Pancreas (tissue), 10 donors: Measurements from ENCODE around the gene SLC12A3. TPM values are rescaled to one million over a fixed set of nuclear protein-coding genes. Genes with fewer than 3 reads are reported as not detected.

Source experiments
- ATAC-seq, 4 donors: fragments of 200-7000 bp; cut with Tn5 transposase; one replicate each; pipeline versions ENCODE4 v1.8.0 to v1.9.1; 2020; ENCODE audit warnings: mild to moderate bottlenecking in 4 of 4, moderate library complexity in 4 of 4
- DNase-seq, 6 donors: peaks; one replicate each; pipeline ENCODE4 v3.0.0-alpha.2; 2020
- FAIRE-seq: peaks from 2 replicates; lab custom pipeline; 2012; peaks lifted over from hg19 to GRCh38; lab: Jason Lieb, UNC
- H3K27ac ChIP-seq, 4 donors: fragments of 200-600 bp; sonication (generic); 1 replicate in 3 of 4; 2 replicates in 1 of 4; pipeline versions ENCODE4 v1.5.0 to v1.8.0; 2020
- H3K27me3 ChIP-seq, 4 donors: fragments of 200-600 bp; one replicate each; pipeline ENCODE4 v1.8.0; 2021
- H3K36me3 ChIP-seq, 3 donors: fragments of 200-600 bp; sonication (generic) in 1 of 3; one replicate each; pipeline versions ENCODE4 v1.5.0 to v1.8.0; 2020 to 2021
- H3K4me1 ChIP-seq, 3 donors: fragments of 200-600 bp; one replicate each; pipeline ENCODE4 v1.8.0; 2021
- H3K4me3 ChIP-seq, 4 donors: fragments of 200-600 bp; sonication (generic) in 2 of 4; one replicate each; pipeline versions ENCODE4 v1.5.0 to v1.8.0; 2020 to 2021
- H3K9me3 ChIP-seq, 4 donors: fragments of 200-600 bp; one replicate each; pipeline ENCODE4 v1.8.0; 2021
- CTCF ChIP-seq, 4 donors: fragments of 200-600 bp; sonication (generic) in 3 of 4; IDR thresholded peaks; one replicate each; pipeline versions ENCODE4 v1.5.0 to v1.8.0; 2021; ENCODE audit warnings: antibody characterized with exemption in 4 of 4
- WGBS, 2 donors: extraction: QIAGEN DNeasy Blood & Tissue Kit; methylation state at CpG; one replicate each; pipeline ENCODE4 v1.1.7; 2013; 5-methylcytosine and 5-hydroxymethylcytosine counted together
- intact Hi-C, 3 donors: fragments of 100-400 bp; cut with DNase I; formaldehyde crosslinking; loops; one replicate each; pipeline versions ENCODE4 v1.11.1 to v1.14.2; 2022
- polyA plus RNA-seq, 2 donors: library from polyadenylated mRNA; stranded (reverse); fragments of 200-250 nt; gene quantifications; one replicate each; pipeline ENCODE4 v1.2.3, GENCODE V29; 2013
- total RNA-seq, 6 donors: library from RNA; stranded (reverse); fragmentation: NEBNext Ultra II Directional in 4 of 6; extraction: Animal tissue kit (Norgen Biotek cat#: 25700) in 4 of 6; gene quantifications; one replicate each; pipeline versions ENCODE4 v1.2.1 to v1.2.4, GENCODE V29; 2021 to 2023
- donor health status: healthy with polysubstance abuse.
- donor health status: DM: no; HTN: no; CAD: no; lungs with moderate emphysema.
- donor health status: DM: no; HTN: no; CAD: no.
- donor health status: control.
- donor health status: control.
- donor health status: Bipolar disorder and iron deficiency.
- donor health status: DM: yes; HTN: yes; CAD: no.
- donor health status: DM: no; HTN: no; CAD: no.
- donor health status: DM: no; HTN: no; CAD: no.
- donor health status: DM: yes; HTN: yes; CAD: no.

The SLC12A3 gene
- total and polyA plus RNA-seq, 8 donors: 0.04 to 0.12 (median 0.06) TPM; not detected in 1

- WGBS, 2 donors: 22 to 27% methylated on average over 2 of the region's 2 CpGs
- no peak for TF ChIP-seq CTCF (IDR thresholded peaks at IDR 0.05)
- no peak overlapping the region for H3K4me3 ChIP-seq
- no peaks in the 10 kb centered on the region for H3K27me3 ChIP-seq
- H3K9me3 ChIP-seq: no peaks in the 10 kb centered on the region
- peak overlapping the region; percentile 14 to 65 (median 50) for H3K27ac ChIP-seq
- intact Hi-C loops: no loop called here
- peaks cover 11 to 51% (median 48%) of the 10 kb centered on the region in 3 donors for H3K36me3 ChIP-seq
- FAIRE-seq (no peak), DNase-seq (peak in 3 of 6 donors; percentile 57 to 69 (median 68)), ATAC-seq (peak; percentile 5 to 25 (median 20))
- peaks cover 22 to 46% (median 25%) of the 10 kb centered on the region in 3 donors for H3K4me1 ChIP-seq
These were observed 80.2 kb downstream of the SLC12A3 start for GRCh38 chr16:56944954-56945839.

- no peaks in the 10 kb centered on the region for H3K27me3 ChIP-seq
- no peak for TF ChIP-seq CTCF (IDR thresholded peaks at IDR 0.05)
- H3K4me3 ChIP-seq: no peak overlapping the region
- no peaks in the 10 kb centered on the region for H3K9me3 ChIP-seq
- peaks cover 7 to 43% (median 40%) of the 10 kb centered on the region in 3 donors for H3K36me3 ChIP-seq
- peak; percentile 6 to 31 (median 18) for ATAC-seq
- FAIRE-seq: no peak
- no peak for DNase-seq
- intact Hi-C loops: no loop called here
- peaks cover 22 to 39% (median 23%) of the 10 kb centered on the region in 3 donors for H3K4me1 ChIP-seq
- 28 to 31% methylated on average over 12 of the region's 12 CpGs for WGBS, 2 donors
- H3K27ac ChIP-seq: peak overlapping the region; percentile 17 to 51 (median 38)
These were observed 81.0 kb downstream of the SLC12A3 start for GRCh38 chr16:56945847-56946527.

- no peak for FAIRE-seq
- TF ChIP-seq CTCF (IDR thresholded peaks at IDR 0.05): no peak
- 37 to 43% methylated on average over 10 of the region's 10 CpGs for WGBS, 2 donors
- Histone ChIP-seq H3K36me3 (peaks cover 3 to 33% (median 31%) of the 10 kb centered on the region in 3 donors), H3K27ac (peak overlapping the region in 3 of 4 donors; percentile 17 to 51 (median 37)), H3K9me3 (no peaks in the 10 kb centered on the region), H3K4me3 (no peak overlapping the region), H3K27me3 (no peaks in the 10 kb centered on the region), H3K4me1 (peaks cover 18 to 29% (median 19%) of the 10 kb centered on the region in 3 donors)
- intact Hi-C loops: no loop called here
- peak in 3 of 6 donors; percentile 51 to 64 (median 57) for DNase-seq
- peak in 3 of 4 donors; percentile 2 to 8 (median 7) for ATAC-seq
These were observed 82.0 kb downstream of the SLC12A3 start for GRCh38 chr16:56946767-56947603.

GRCh38 chr16:56947604-56947995, 82.6 kb downstream of the SLC12A3 start:
- whole genome bisulfite sequencing, 2 donors: 34 to 44% methylated on average over 2 of the region's 2 CpGs
- FAIRE-seq (no peak), DNase-seq (no peak), ATAC-seq (peak in 1 of 4 donors; percentile 0)
- Histone ChIP-seq H3K27ac (peak overlapping the region in 1 of 4 donors; percentile 20), H3K36me3 (peaks cover 3 to 27% (median 25%) of the 10 kb centered on the region in 3 donors), H3K27me3 (no peaks in the 10 kb centered on the region), H3K4me3 (no peak overlapping the region), H3K4me1 (peaks cover 13 to 29% (median 16%) of the 10 kb centered on the region in 3 donors), H3K9me3 (no peaks in the 10 kb centered on the region)
- intact Hi-C loops: no loop called here
- TF ChIP-seq CTCF (IDR thresholded peaks at IDR 0.05): no peak
